Measurements from ENCODE around the gene GPR84. TPM values are rescaled to one million over a fixed set of nuclear protein-coding genes. Genes with fewer than 3 reads are reported as not detected.

Gene GPR84
- total and polyA plus RNA-seq, 2 of the 13 experiments (the other 11 are each of a cell fraction or from before 2014, with no cell fraction given): not detected

DNA sequence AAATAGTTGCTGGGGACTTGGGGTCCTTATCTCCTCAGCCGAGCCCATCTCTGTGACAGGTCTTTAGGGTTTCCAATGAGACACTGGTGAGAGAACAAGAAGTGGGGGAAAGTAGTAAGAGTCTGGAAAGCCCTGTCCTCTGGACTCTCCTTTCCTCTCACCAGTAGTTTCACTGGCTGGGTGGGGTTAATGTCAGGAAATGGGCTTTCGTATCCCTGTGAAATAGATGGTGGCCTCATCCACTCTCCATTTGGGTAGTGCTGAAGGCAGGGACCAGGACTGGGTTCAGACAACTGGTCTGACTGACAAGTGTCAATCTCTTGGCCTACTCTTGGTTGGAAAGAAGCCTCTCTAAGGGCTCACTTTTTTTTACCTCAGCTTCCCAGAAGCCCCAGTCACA lies 12.7 kb upstream of the GPR84 start:
- H4K20me1 ChIP-seq (ENCODE audit: insufficient read depth, low read length): no peaks in the 10 kb centered on the region
- H3K27me3 ChIP-seq (ENCODE audit: control insufficient read depth in 1 of 2, insufficient read depth in 2 of 2, low read length in 2 of 2): peaks cover 0 to 14% of the 10 kb centered on the region in 2 experiments; a peak in 1 of 5 replicates
- BruUV-seq (replicated peaks): no TSS peak
- ATAC-seq (no peak), DNase-seq (ENCODE audit: low spot score) (no peak), FAIRE-seq (no peak)
- no peak overlapping the region for H3K4me3 ChIP-seq (replicated peaks in 1 of 3; ENCODE audit: insufficient read depth in 1 of 3, low read depth in 2 of 3, low read length in 3 of 3)
- no peaks in the 10 kb centered on the region for H3K36me3 ChIP-seq (replicated peaks in 1 of 2; ENCODE audit: control insufficient read depth in 1 of 2, insufficient read depth in 2 of 2, low read length in 2 of 2)
- H3K9ac ChIP-seq (ENCODE audit: insufficient read depth, low read depth, low read length): no peak overlapping the region
- no peak overlapping the region for H3K4me2 ChIP-seq (ENCODE audit: low read depth, low read length)
- peaks cover 23% of the 10 kb centered on the region for H3K4me1 ChIP-seq (ENCODE audit: insufficient read depth, low read length)
- CTCF ChIA-PET (ENCODE audit: low intra/inter-chr PET ratio, low total read pairs): no interaction called here
- in situ Hi-C loops (cut with HindIII; ENCODE audit: extremely low pct_ligation_motif_present, low pct_unique_long_range_greater_than_20kb) (loop anchor here (10.0 kb wide), 1 partner anchor 382 kb away; no protein-coding TSS in a partner anchor), intact Hi-C loops (cut with micrococcal nuclease; ENCODE audit: unreplicated experiment) (no loop called here)
- WGBS (ENCODE audit: low lambda C conversion rate): 98% methylated on average over 2 of the region's 2 CpGs
- H2AFZ ChIP-seq (ENCODE audit: low read length): no peak overlapping the region
- no peak overlapping the region for H3K27ac ChIP-seq (ENCODE audit: extremely low read length, insufficient read depth, low read length)
- no peaks in the 10 kb centered on the region for H3K79me2 ChIP-seq (ENCODE audit: insufficient read depth, low read length)
- no peak for TF ChIP-seq KLF15 (CRISPR knock-in tag; IDR thresholded peaks at IDR 0.05; ENCODE audit: borderline replicate concordance)
- POLR2A ChIA-PET: no interaction called here
- no peaks in the 10 kb centered on the region for H3K9me3 ChIP-seq (ENCODE audit: low read length)

GRCh38 chr12:54376596-54376995 lies 12.3 kb upstream of the GPR84 start:
- WGBS (ENCODE audit: low lambda C conversion rate): 72% methylated on average over 2 of the region's 4 CpGs
- intact Hi-C loops (cut with micrococcal nuclease; ENCODE audit: unreplicated experiment): no loop called here
- ATAC-seq (no peak), FAIRE-seq (no peak), DNase-seq (ENCODE audit: low spot score) (no peak)
- Histone ChIP-seq H2AFZ (ENCODE audit: low read length) (no peak overlapping the region), H3K79me2 (ENCODE audit: insufficient read depth, low read length) (no peaks in the 10 kb centered on the region), H4K20me1 (ENCODE audit: insufficient read depth, low read length) (no peaks in the 10 kb centered on the region), H3K9ac (ENCODE audit: insufficient read depth, low read depth, low read length) (no peak overlapping the region), H3K36me3 (replicated peaks in 1 of 2; ENCODE audit: control insufficient read depth in 1 of 2, insufficient read depth in 2 of 2, low read length in 2 of 2) (no peaks in the 10 kb centered on the region), H3K27me3 (ENCODE audit: control insufficient read depth in 1 of 2, insufficient read depth in 2 of 2, low read length in 2 of 2) (peaks cover 0 to 14% of the 10 kb centered on the region in 2 experiments; a peak in 1 of 5 replicates), H3K4me3 (replicated peaks in 1 of 3; ENCODE audit: insufficient read depth in 1 of 3, low read depth in 2 of 3, low read length in 3 of 3) (no peak overlapping the region), H3K4me2 (ENCODE audit: low read depth, low read length) (no peak overlapping the region), H3K4me1 (ENCODE audit: insufficient read depth, low read length) (peaks cover 27% of the 10 kb centered on the region), H3K9me3 (ENCODE audit: low read length) (no peaks in the 10 kb centered on the region), H3K27ac (ENCODE audit: extremely low read length, insufficient read depth, low read length) (no peak overlapping the region)
- ChIA-PET CTCF (ENCODE audit: low intra/inter-chr PET ratio, low total read pairs) (no interaction called here), POLR2A (no interaction called here)
- TF ChIP-seq SMAD3 (CRISPR knock-in tag; IDR thresholded peaks at IDR 0.05) (no peak), RAD21 (CRISPR knock-in tag; IDR thresholded peaks at IDR 0.05) (no peak), THYN1 (CRISPR knock-in tag; IDR thresholded peaks at IDR 0.05; ENCODE audit: borderline replicate concordance, low read depth) (no peak), CAMTA2 (CRISPR knock-in tag; IDR thresholded peaks at IDR 0.05; ENCODE audit: borderline replicate concordance) (no peak), TFDP2 (CRISPR knock-in tag; IDR thresholded peaks at IDR 0.05) (no peak), AHR (CRISPR knock-in tag; IDR thresholded peaks at IDR 0.05) (no peak), ZNF614 (CRISPR knock-in tag; IDR thresholded peaks at IDR 0.05; ENCODE audit: borderline replicate concordance) (no peak), XRCC5 (optimal IDR thresholded peaks at IDR 0.05; ENCODE audit: low read length) (no peak), NFKBIZ (CRISPR knock-in tag; IDR thresholded peaks at IDR 0.05) (no peak), SNRNP70 (IDR thresholded peaks at IDR 0.05; ENCODE audit: low read depth, low read length) (no peak)
- BruUV-seq (replicated peaks): no TSS peak
- in situ Hi-C loops (cut with HindIII; ENCODE audit: extremely low pct_ligation_motif_present, low pct_unique_long_range_greater_than_20kb): loop anchor here (10.0 kb wide), 1 partner anchor 382 kb away; no protein-coding TSS in a partner anchor
